GM12801 (cell line): ENCODE data around the gene FBXO28.

ENCODE experiments used
- TF ChIP-seq, protein P1 (sequence below): IDR thresholded peaks from one replicate; pipeline ENCODE4 v1.5.1; 2011; ENCODE audit warnings: control low read depth; ENCODE audit not compliant: insufficient read length; ENCODE audit errors: extremely low read depth

FBXO28 gene

DNA sequence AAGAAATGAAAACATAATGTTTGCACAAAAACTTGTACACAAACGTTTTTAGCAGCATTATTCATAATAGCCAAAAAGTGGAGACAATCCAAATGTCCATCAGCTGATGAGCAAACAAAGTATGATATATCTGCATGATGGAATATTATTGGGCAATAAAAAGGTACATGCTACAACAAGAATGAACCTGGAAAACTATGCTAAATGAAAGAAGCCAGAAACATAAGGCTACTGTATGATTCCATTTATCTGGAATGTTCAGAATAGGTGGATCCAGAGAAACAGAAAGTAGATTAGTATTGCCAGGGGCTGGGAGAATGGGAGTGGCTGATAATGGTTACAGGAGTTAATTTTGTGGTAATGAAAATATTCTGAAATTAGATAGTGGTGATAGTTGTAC lies 19.0 kb downstream of the FBXO28 start:
- TF ChIP-seq, protein P1, sequence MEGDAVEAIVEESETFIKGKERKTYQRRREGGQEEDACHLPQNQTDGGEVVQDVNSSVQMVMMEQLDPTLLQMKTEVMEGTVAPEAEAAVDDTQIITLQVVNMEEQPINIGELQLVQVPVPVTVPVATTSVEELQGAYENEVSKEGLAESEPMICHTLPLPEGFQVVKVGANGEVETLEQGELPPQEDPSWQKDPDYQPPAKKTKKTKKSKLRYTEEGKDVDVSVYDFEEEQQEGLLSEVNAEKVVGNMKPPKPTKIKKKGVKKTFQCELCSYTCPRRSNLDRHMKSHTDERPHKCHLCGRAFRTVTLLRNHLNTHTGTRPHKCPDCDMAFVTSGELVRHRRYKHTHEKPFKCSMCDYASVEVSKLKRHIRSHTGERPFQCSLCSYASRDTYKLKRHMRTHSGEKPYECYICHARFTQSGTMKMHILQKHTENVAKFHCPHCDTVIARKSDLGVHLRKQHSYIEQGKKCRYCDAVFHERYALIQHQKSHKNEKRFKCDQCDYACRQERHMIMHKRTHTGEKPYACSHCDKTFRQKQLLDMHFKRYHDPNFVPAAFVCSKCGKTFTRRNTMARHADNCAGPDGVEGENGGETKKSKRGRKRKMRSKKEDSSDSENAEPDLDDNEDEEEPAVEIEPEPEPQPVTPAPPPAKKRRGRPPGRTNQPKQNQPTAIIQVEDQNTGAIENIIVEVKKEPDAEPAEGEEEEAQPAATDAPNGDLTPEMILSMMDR: no peak

DNA sequence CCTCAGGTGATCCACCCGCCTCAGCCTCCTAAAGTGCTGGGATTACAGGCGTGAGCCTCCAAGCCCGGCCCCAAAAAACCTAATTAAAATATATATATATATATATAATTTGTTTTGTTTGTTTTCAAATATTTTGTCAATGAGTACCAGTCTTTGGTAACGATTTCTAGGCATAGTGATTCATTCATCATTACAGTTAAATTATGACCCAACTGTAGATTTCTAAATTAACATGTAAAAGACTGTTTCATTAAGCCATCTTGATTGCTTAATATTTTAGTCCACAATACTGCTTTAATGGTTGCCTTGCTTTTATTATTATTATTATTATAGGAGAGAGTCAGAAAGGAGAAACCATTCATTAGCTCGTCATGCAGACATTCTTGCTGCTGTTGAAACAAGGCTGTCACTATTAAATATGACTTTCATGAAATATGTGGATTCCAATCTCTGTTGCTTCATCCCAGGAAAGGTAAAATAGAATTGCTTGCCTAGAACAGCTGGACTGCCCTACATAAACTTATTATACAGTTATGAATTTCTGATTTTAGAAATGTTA lies 19.9 kb downstream of the FBXO28 start:
- TF ChIP-seq, protein P1: no peak

DNA sequence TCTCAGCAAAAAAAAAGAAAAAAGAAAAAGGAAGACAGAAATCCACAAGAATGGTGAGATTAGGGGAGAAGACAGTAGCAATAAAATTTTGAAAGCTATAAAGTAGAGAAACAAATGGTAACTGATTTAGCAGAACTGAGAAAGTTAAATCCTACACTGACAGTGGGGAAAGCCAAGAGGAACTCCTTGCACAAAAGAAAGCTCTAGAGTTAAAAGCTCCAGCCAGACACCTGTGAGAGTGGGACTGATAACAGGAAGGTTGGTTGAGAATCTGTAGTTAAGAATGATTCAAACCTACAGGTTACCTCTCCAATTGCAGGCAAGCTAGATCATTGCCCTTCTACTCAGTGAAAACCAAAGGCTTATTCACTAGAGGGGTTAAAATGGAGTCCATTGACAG lies 23.6 kb downstream of the FBXO28 start:
- TF ChIP-seq, protein P1: no peak

DNA sequence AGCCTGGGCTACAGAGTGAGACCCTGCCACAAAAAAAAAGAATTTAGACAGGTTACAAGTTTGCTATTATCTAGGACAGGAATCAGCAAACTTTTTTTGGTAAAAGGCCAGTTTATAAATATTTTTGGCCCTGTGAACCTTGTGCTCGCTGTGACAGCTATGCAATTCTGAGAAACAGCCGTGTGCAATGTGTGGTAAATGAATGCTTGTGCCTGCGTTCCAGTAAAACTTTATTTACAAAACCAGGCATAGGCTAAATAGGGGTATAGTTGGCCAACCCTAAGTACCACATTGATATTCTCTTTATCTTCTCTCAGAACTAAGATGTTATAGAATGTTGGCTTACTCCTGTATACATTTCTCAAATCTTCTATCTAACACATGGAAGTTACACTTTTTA lies 24.3 kb downstream of the FBXO28 start:
- TF ChIP-seq, protein P1: no peak

DNA sequence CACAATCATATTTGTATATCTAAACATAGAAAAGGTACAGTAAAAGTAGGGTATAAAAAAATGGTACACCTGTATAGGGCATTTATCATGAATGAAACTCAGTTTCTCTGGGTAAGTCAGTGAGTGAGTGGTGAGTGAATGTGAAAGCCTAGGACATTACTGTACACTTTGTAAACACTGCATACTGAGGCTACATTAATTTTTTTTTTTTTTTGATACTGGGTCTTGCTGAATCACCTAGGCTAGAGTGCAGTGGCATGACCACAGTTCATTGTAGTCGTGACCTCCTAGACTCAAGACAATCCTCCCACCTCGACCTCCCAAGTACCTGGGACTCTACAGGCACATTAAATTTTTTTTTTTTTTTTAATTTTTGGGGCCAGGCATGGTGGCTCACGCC lies 27.8 kb downstream of the FBXO28 start:
- TF ChIP-seq, protein P1: no peak

DNA sequence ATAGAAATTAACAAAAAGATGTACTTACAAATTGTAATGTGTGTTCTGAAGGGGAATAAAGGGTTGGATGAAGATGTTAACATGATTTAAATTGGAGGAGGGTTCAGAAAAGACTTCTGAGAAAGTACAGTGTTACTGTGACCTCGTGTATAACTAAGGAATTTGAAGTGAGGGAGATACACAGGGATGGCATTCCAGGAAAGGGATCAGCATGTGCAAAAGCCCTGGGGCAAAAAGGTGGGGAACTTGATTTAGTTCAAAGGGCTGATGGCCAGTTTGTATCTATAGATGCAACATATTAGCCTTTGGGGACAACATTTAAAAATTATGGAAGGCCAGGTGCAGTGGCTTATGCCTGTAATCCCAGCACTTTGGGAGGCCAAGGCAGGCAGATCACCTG lies 35.8 kb downstream of the FBXO28 start:
- TF ChIP-seq, protein P1: no peak

DNA sequence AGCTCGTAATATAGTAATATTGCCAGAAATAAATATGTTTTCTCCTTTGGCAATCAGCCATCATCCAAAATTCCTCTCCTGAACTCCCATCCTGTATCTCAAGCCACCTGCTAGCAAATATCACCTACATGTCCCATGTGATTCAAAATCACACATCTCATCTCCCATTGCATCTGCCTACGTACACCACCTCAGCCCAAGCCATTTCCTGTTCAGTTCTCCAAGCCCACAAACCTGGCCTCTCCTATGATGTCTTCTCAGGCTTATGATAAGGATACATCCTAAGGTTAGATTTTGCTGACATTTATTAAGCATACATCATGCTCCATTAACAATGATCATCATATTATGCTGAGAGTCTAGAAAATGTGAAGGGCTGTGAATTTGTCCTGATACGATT lies 37.2 kb downstream of the FBXO28 start:
- TF ChIP-seq, protein P1: no peak
